ENCODE data around the gene RAD51D. TPM values are rescaled to one million over a fixed set of nuclear protein-coding genes. Genes with fewer than 3 reads are reported as not detected.
A peak's percentile ranks its signal among the peaks of the same experiment; 100 is the strongest.

RAD51D gene
- total RNA-seq, 1 donor from 2014 or later, result 22.9 TPM

GRCh38 chr17:35069311-35069710 lies 50.3 kb downstream of the RAD51D start:
- ChIA-PET CTCF (interaction anchor here (0.9 kb wide), 1 partner anchor 51 kb away, joined by 3 read pairs; the partner anchor contains the start of gene RAD51D), POLR2A (interaction anchor here (0.9 to 1.7 kb wide), 5 partner anchors 17 to 509 kb away, joined by 3 to 6 read pairs (median 5); partner anchors contain the start of genes LIG3 and PEX12)
- TF ChIP-seq CTCF (IDR thresholded peaks at IDR 0.05), result no peak
- Mint-ChIP-seq H3K4me1 (peaks cover 44% of the 10 kb centered on the region), H3K4me3 (peak overlapping the region; percentile 29), H3K9me3 (no peaks in the 10 kb centered on the region), H3K36me3 (ENCODE audit: low read depth) (peaks cover 5% of the 10 kb centered on the region), H3K27me3 (no peaks in the 10 kb centered on the region), H3K27ac (peak overlapping the region; percentile 13)
- intact Hi-C loops (cut with micrococcal nuclease), result no loop called here
- no peak for DNase-seq
- peak; percentile 92 for ATAC-seq (ENCODE audit: low read depth)

- Mint-ChIP-seq H3K27ac (no peak overlapping the region), H3K4me3 (no peak overlapping the region), H3K9me3 (no peaks in the 10 kb centered on the region), H3K36me3 (ENCODE audit: low read depth) (peaks cover 5% of the 10 kb centered on the region), H3K27me3 (no peaks in the 10 kb centered on the region), H3K4me1 (peaks cover 46% of the 10 kb centered on the region)
- ChIA-PET CTCF (no interaction called here), POLR2A (interaction anchor here (0.6 to 1.0 kb wide), 2 partner anchors 21 to 43 kb away, joined by 3 to 5 read pairs; no protein-coding TSS in a partner anchor)
- no peak for TF ChIP-seq CTCF (IDR thresholded peaks at IDR 0.05)
- DNase-seq, result no peak
- no peak for ATAC-seq (ENCODE audit: low read depth)
- intact Hi-C loops (cut with micrococcal nuclease), result no loop called here
Measured at GRCh38 chr17:35068249-35068648, 51.4 kb downstream of the RAD51D start.

GRCh38 chr17:35065880-35066279 lies 53.8 kb downstream of the RAD51D start:
- Mint-ChIP-seq H3K4me3 (no peak overlapping the region), H3K27me3 (no peaks in the 10 kb centered on the region), H3K36me3 (ENCODE audit: low read depth) (peaks cover 4% of the 10 kb centered on the region), H3K27ac (no peak overlapping the region), H3K4me1 (peaks cover 49% of the 10 kb centered on the region), H3K9me3 (no peaks in the 10 kb centered on the region)
- CTCF ChIA-PET, result interaction anchor here (4.2 kb wide), 1 partner anchor 24 kb away, joined by 24 read pairs; no protein-coding TSS in a partner anchor
- DNase-seq, result no peak
- no peak for TF ChIP-seq CTCF (IDR thresholded peaks at IDR 0.05)
- intact Hi-C loops (cut with micrococcal nuclease), result no loop called here
- POLR2A ChIA-PET, result interaction anchor here (0.7 to 1.2 kb wide), 2 partner anchors 16 to 65 kb away, joined by 3 to 8 read pairs; no protein-coding TSS in a partner anchor
- ATAC-seq (ENCODE audit: low read depth), result no peak

- DNase-seq (no peak), ATAC-seq (ENCODE audit: low read depth) (no peak)
- Mint-ChIP-seq H3K36me3 (ENCODE audit: low read depth) (peaks cover 4% of the 10 kb centered on the region), H3K4me3 (no peak overlapping the region), H3K27ac (peak overlapping the region; percentile 92), H3K27me3 (no peaks in the 10 kb centered on the region), H3K9me3 (no peaks in the 10 kb centered on the region), H3K4me1 (peaks cover 41% of the 10 kb centered on the region)
- POLR2A ChIA-PET, result interaction anchor here (0.5 to 2.0 kb wide), 9 partner anchors 13 to 89 kb away, joined by 3 to 18 read pairs (median 6); no protein-coding TSS in a partner anchor
- intact Hi-C loops (cut with micrococcal nuclease), result loop anchor here (5.0 kb wide), 2 partner anchors 42 to 178 kb away; partner anchors contain the start of gene SLFN5
- TF ChIP-seq CTCF (IDR thresholded peaks at IDR 0.05), result no peak
- CTCF ChIA-PET, result interaction anchor here (0.7 to 4.2 kb wide), 4 partner anchors 11 to 63 kb away, joined by 3 to 24 read pairs (median 10); partner anchors contain the start of gene RAD51D
Measured at GRCh38 chr17:35064516-35065215, 55.0 kb downstream of the RAD51D start.

Data from activated B cell treated with CpG ODN at 0.5 μM for 24 hours (primary cell).